HG02885 (cell line): ENCODE data around the gene GARIN1A.

Experiments used
- ATAC-seq: cut with Tn5 transposase; IDR thresholded peaks from one replicate; pipeline ENCODE4 v1.9.1; 2021; ENCODE audit warnings: mild to moderate bottlenecking; ENCODE audit not compliant: unreplicated experiment, poor library complexity

GARIN1A gene

GRCh38 chr7:128710481-128710880 is 38.4 kb downstream of the GARIN1A start:
- no peak for ATAC-seq

GRCh38 chr7:128713794-128714193 is 41.7 kb downstream of the GARIN1A start:
- ATAC-seq, result no peak

DNA sequence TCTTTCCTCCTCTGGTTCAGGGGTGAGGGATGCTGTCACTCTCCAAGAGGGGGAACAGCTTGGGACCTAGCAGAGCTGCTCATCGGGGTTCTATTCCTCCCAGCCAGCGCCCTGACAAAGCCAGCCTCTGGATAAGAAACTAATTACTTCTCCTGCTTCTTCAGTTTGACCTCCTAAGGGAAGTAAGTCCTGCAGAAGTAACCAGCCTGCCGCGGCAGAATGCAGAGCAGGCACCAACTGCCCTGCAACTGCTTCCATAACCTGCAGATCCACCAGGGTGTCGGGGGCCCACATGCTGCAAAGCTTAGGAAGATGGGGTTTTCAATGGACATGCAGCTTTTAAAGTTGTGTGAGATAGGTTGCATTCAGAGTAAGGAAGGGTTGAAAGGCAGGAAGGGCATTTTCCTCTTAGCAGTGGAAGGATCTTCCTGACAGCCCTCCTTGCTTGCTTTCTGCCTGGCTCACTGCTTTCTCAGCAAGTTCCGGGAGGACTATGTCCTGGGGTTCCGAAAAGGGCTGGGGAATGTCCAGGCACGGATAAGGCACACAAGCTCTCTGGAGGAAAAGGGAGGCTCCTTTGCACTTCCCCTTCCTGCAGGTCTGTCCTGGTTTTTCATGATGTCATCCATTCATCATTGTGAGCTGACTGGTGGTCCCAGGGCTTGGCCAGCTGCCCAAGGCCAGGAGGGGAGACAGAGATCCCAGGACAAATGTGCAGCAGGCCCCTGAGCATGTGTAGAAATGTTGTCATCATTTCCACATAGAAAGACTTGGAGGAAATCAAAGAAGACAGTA is 42.8 kb downstream of the GARIN1A start:
- ATAC-seq, result no peak

DNA sequence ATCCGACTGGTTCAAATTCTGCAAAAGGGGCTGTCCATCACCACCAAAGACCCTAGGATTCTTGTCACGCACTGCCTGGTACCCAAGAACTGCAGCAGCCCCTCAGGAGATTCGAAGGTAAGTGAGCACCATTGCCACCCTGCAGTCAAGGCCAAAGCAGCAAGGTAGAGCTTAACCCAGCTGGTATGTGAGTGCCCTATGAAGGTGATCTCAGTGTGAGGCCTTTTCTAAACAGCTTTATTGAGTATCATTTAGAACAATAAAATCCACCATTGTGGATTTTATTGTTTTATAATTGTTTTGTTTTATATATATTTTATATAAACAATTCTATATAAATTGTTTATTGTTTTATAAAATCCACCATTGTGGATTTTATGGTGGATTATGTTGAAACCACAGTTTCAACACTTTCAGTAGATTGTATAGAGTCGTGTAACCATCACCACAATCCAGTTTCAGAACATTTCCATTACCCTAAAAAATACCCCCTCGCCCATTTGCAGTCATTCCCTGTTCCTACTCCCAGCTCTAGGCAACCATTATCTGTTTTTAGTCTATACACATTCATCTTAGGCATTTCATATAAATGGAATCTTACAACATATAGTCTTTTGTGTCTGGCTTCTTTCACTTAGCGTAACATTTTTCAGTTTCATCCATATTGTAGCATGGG is 47.0 kb downstream of the GARIN1A start:
- ATAC-seq, result no peak

DNA sequence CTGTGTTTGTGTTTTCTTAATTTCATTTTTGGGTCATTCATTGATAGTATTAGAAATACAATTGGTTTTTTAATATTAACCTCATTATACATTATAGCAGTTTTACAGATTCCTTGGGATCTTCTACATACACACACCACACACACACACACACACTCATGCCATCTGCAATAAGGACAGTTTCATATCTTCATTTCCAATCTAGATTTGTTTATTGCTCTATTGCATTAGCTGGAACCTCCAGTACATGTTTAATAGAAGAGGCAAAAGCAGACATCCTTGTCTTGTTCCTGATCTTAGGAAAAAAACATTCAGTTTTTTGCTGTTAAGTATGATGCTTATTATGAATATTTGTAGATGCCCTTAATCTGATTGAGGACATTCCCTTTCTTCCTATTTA is 49.3 kb downstream of the GARIN1A start:
- no peak for ATAC-seq
